ENCODE measurements around the gene RBM20.

The RBM20 gene

DNA sequence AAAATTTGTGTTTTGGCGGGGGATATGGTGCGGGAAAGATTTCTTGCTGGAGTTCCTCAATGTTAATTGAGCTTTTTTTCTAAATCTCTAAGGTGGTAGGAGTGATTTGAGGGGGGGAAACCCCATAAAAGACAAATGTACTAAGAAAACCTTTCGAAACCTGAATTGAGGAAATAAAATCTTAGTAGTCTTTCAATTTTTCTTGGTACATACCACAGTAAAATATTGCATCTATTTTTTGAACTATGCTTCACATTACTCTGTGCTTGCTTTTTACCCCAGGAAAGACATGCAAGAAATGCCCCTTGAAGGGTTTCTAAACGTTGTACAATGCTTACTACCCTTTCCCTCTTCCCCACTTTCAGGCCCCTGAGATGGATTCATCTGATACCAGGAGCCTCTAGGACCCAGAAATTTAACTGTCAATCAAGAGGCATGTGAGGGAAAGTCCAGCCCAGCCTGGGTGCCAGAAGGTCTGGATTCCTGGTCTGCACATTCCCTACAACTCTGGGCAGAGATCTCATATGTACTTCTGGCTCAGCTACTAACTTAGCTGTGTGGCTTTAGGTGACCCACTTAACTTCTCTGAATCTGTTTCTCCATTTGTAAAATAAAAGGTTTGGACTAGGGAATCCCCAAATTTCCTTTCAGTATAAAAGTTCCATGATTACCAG is 221.8 kb downstream of the RBM20 start:
- no peak for TF ChIP-seq ZNF274 (IDR thresholded peaks at IDR 0.05; ENCODE audit: low read depth, low read length)
- H3K4me3 ChIP-seq (ENCODE audit: low read length), result peak overlapping the region; percentile 28; the same call in 1 of the 2 replicates

DNA sequence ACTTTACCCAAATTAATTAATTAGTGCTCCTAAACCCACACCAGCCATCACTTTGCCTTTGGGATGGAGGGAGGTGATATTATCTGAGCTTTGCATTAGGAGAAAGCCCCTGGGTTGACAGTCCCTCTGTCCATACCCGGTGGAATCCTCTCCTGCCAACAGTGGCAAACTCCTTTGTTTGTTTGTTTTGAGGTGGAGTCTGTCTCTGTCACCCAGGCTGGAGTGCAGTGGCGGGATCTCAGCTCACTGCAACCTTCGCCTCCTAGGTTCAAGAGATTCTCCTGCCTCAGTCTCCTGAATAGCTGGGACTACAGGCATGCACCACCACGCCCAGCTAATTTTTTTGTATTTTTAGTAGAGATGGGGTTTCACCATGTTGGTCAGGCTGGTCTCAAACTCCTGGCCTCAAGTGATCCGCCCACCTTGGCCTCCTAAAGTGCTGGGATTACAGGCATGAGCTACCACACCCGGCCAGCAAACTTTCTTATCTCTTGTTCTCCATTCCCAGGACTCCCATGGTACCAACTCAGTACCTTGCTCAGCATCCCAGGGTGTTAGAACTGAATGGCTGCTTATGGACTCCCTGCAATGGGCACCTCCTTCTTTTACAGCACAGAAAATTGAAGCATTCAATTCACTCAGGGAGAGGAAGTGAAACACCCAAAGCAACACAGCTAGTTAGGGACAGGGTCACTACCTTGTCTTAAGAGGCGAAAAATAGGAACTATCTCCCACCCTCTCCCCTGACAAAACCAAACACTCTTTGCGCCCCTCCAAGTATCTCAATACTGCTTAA is 223.1 kb downstream of the RBM20 start:
- peak overlapping the region; percentile 11; the same call in 1 of the 2 replicates for H3K4me3 ChIP-seq (ENCODE audit: low read length)

DNA sequence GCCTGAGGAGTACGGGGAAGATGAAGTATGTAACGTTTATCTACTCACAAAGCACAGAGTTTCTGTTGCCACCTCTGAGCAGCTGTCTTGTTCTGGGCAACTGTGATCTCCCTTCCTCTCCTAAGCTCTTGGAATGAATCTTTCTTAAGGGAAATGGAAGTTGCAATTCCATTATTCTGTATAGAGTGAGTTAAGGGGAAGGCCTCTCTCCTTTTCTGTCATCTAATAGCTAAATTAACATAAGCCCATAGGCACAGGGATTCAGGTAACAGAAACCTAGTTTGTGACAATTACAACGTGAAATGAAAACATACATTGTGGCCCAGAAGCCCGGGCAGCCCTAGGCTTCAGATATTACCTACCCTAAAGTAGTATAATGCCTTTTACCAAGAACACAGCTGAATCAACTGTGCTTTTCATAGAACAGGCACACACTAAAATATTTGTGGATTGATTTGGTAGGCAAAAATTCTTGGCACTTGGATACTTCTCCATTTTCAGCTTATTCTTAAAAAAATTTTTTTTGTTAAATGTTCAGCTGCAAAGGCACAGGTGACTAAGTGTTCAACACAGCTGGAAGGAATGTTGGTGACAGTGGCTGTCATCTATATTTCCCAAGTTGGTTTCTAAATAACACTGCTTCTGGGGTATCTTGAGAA is 223.8 kb downstream of the RBM20 start:
- TF ChIP-seq ZNF274 (IDR thresholded peaks at IDR 0.05; ENCODE audit: low read depth, low read length), result no peak
- peak overlapping the region; percentile 11; the same call in 1 of the 2 replicates for H3K4me3 ChIP-seq (ENCODE audit: low read length)

DNA sequence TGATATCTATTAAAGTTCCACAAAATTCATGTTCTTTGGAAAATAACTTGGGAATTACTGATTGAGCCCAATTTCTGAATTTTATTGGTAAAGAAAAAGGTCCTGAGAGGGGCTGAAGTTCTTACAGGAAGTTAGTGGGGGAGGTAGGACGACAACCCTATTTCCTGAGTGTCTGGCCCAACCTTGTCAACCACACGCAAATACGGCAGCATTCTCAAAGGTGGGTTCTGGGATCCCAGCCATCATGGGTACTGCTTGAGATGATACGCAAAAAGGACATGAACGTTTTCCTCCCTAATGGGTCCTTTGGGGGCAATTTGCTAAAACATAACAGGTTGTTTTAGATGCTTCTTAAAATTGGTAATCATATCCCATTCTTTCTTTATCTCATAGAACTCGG is 224.8 kb downstream of the RBM20 start:
- H3K4me3 ChIP-seq (ENCODE audit: low read length), result no peak overlapping the region
- TF ChIP-seq ZNF274 (IDR thresholded peaks at IDR 0.05; ENCODE audit: low read depth, low read length), result no peak

DNA sequence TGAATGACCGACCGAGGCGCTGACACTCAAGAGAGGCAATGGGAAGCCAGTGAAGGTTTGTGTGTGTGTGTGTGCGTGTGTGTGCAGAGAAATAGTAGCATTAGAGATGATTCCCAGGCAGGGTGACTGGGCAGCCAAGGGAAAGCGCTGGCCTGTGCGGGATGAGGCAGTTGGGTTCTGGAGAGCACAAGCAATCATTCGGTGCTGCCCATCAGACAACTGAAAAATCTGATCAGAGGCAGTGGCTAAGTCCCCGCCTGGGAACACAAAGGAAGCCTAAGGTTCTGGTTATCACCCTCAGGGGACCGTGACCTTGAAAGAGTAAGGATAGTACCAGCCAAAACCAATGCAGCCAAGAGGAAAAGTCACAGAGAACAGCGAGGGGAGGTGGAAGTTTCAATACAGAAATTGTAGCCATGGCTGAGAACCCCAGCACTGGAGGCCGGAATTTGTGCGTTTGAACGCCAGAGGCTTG is 226.7 kb downstream of the RBM20 start:
- peak overlapping the region; percentile 62; the same call in 1 of the 2 replicates for H3K4me3 ChIP-seq (ENCODE audit: low read length)
- no peak for TF ChIP-seq ZNF274 (IDR thresholded peaks at IDR 0.05; ENCODE audit: low read depth, low read length)

DNA sequence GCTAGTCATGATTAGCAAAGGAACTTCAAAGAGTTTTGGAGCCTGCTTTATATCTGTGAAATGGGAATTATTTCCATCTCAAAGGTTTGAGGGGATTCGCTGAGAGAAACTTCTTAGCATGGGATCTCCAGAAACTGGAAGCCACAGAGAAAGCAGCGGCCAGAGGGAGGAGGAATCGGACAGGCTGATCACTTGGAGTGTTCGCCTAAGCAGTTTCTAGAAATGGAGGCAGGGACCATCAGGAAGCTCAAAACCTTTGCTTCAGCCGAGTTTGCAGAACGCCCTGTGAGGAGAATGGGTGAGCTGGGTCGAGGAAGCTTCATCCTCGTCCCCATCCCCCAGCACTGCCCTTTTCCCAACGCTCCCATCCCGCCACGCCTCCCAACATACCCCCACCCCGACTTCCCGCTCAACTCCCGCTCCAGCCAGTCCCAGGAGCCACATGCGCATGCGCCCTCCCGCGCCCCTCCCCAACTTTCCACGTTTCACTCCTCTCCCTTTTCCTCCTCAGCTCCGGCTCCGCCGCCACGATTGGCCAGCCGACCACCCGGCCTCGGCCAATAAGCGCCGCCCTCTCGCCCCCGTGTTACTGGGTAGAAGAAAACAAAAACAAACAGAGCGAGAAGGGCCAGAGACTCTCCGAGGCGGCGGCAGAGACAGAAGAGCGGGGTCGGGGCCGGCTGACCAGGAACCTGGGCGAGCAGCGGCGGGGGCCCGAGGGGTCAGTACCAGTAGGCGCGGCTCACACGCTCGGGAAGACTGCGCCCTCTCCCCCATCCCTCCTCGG is 227.4 kb downstream of the RBM20 start, which contains the start of gene PDCD4:
TSS of gene PDCD4 (plus strand) at position 631 of the 787 bp plus-strand sequence. CDS start 4,100 bp downstream, outside the sequence.
- no peak for TF ChIP-seq ZNF274 (IDR thresholded peaks at IDR 0.05; ENCODE audit: low read depth, low read length)
- peak within 1 kb of the TSS; percentile 62 for H3K4me3 ChIP-seq (ENCODE audit: low read length)

DNA sequence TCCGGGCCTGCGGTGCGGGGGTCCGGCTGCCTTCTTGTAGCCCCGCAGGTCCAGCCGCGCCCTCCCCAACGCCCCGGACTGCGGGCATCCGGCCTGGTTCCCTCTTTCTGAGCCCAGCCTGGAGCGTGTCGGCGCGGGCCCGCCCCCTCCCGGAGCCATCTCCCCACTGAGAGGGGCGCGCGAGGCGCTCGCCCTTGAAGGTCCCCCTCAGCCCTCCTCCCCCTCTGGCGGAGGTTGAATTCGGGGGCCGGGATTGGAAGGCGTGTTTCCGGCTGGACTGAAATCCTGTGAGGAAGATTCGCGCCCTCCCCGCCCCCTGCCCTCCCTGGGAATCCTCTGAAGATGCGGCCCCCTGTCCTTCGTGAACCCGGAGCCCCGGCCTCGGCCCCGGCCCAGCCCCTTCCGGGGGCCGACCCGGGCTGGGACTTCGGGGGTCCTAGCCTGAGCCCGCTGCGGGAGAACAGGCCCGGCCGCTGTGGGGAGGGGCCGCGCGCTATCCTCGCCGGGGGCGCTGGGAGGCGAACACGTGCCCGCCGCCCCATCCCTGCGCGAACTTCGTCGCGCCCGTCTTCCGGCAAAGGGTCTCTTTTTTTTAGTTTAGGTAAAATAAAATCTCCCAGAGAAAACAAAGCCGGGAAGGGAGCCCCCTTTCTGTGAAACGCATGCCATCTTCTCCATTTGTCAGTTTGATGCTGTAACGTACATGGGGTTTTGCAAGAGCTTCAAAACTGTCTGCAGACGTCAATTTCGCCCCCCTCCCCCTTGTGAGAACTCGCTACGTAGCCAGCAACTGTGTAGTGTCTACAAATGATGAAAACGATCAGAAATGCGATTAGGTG is 228.2 kb downstream of the RBM20 start:
- H3K4me3 ChIP-seq (ENCODE audit: low read length), result peak overlapping the region; percentile 62
- no peak for TF ChIP-seq ZNF274 (IDR thresholded peaks at IDR 0.05; ENCODE audit: low read depth, low read length)

DNA sequence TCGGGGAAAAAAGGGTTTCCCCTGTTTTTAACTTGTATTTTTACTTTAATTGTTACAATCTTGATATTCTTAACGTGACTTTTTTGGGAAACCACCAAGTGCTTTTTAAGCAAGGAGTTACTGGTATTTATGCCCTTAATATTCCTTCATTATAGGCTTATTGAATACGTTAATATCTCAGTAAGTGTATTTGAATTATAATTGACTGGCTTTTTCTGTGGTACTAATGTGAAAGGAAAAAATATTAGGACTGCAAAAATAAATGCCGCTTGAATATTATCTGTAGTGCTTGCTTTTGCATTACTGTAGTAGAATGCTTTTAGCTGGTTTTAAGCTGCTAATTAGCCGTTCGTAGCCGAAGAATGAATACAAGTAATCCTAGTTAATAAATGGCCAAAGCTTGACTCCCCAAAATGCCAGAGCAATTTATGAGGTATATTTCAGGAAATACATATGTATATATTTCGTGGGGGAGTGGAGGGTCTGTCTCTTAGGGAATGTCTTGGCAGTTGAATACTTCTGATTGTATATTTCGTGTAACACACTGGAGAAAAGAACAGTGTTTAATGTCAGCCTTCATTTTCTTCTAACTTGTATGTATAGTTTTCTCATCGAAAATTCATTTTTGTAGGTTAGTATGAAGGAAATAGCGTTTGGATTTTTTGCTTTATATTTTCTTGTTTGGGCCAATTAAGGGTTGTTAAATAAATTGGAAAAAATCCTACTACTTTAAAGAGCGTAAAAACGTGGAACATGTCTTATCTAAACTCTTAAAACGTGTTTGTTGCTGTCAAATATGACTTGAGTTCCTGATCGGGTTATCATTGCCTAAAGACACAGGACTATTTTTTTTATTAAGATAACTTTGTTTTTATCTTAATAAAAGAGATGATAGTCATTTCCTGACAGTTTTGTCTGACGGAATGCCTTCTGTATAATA is 229.1 kb downstream of the RBM20 start:
- peak overlapping the region; percentile 62 for H3K4me3 ChIP-seq (ENCODE audit: low read length)
- no peak for TF ChIP-seq ZNF274 (IDR thresholded peaks at IDR 0.05; ENCODE audit: low read depth, low read length)

DNA sequence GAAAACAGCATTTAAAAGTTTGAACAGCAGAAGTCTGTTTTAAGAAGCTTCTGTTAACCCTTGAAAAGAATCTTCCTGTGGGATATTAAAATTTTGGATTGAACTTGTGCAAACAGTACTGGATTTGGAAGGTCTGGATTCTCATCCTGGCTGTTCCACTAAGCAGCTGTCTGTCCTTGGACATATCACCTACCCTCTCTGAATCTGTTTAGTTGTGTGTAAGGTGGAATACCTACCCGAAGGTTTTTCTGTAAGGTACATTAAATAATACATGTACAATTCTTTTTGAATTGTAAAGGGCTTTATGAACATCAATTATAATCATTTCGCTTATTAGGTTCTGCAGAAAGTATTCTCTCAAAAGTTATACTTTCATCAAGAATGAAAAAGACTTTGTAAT is 229.8 kb downstream of the RBM20 start:
- no peak for TF ChIP-seq ZNF274 (IDR thresholded peaks at IDR 0.05; ENCODE audit: low read depth, low read length)
- H3K4me3 ChIP-seq (ENCODE audit: low read length), result peak overlapping the region; percentile 62; the same call in 1 of the 2 replicates

DNA sequence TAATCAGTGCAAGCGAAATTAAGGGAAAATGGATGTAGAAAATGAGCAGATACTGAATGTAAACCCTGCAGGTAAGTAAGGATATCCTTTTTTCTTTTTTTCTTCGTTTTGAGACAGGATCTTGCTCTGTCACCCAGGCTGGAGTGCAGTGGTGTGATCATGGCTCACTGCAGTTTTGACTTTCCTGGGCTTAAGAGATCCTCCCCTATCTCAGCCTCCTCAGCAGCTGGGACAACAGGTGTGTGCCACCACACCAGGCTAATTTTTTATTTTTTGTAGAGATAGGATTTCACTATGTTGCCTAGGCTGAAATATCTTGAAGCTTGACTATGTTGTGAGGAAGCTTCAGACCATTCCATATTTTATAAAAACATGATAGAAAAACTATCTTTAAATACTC is 231.9 kb downstream of the RBM20 start:
- no peak for TF ChIP-seq ZNF274 (IDR thresholded peaks at IDR 0.05; ENCODE audit: low read depth, low read length)
- H3K4me3 ChIP-seq (ENCODE audit: low read length), result no peak overlapping the region

DNA sequence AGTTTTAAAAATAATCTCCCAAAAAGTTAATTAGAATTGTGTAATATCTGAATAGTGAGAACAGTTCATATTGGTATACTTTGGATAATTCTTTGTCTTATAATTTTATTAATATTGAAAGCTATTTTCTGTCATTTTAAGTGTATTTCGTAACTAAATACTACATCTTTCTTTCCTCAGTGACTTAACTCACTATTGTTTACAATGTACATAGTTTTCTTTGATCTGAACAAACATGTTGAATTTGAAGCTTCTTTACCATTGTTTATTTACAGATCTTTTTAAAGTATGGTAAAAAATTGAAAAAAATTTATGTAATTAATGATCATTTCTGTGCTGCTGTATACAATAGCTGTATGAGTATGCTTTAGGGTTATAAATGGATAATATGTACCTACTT is 232.7 kb downstream of the RBM20 start:
- H3K4me3 ChIP-seq (ENCODE audit: low read length), result no peak overlapping the region
- no peak for TF ChIP-seq ZNF274 (IDR thresholded peaks at IDR 0.05; ENCODE audit: low read depth, low read length)

DNA sequence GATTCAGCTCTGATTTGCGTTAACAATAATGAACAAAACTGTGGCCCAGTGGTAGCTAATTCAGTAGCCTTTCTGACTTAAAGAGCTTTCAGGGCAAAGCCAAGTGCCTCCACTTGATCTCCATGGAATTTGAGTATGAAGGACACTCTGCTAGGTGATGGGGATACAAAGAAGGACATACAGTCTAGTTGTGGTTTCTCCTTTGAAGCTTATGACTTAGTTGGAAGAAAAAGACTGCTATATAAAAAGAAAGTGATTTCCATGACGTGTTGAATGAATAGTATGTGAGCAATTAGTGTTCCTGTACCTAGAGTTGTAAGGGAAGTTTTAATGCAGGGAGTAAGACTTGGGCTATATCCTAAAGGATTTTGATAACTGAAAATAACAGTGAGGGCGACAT is 235.9 kb downstream of the RBM20 start:
- TF ChIP-seq ZNF274 (IDR thresholded peaks at IDR 0.05; ENCODE audit: low read depth, low read length), result no peak

More for the DNA sequence above, 235.9 kb downstream of the RBM20 start:
- H3K4me3 ChIP-seq (ENCODE audit: low read length), result no peak overlapping the region
